Measurements from ENCODE around the gene TTF2.
"Not testable (repeated sequence)": the region's sequence is repeated elsewhere in the genome, so short reads cannot be mapped to it uniquely, and the experiment has no call there.

TTF2 gene

DNA sequence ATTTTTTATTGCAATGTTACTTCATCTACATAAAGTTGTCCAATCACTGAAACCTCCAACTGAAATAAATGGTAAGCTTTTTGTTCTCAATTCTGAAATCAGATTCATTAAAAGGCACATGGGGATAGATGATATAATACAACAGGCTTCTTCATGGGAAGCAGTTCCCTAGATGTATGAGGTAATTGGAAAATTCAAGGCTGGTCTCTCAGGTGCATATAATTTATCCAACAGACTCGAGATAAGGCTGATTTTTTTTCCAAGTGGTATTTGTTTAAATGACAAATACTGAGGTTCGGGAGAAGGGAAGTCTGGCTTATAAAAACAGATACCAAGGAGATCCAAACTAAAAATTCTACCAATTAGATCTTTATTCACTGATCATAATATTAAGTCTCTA is 47.2 kb downstream of the TTF2 start:
- H3K9ac ChIP-seq (ENCODE audit: low read length): no peak overlapping the region
- H3K9me3 ChIP-seq (ENCODE audit: control insufficient read depth, insufficient read depth, low read depth, low read length): no peaks in the 10 kb centered on the region
- no peak overlapping the region for H3K4me3 ChIP-seq (ENCODE audit: low read depth, low read length)
- H3K27me3 ChIP-seq (ENCODE audit: control insufficient read depth, insufficient read depth, low read length): no peaks in the 10 kb centered on the region
- H3K36me3 ChIP-seq (ENCODE audit: control insufficient read depth, insufficient read depth, low read length): peaks cover 84% of the 10 kb centered on the region
- H3K4me1 ChIP-seq (ENCODE audit: control insufficient read depth, insufficient read depth, low read length): peaks cover 6% of the 10 kb centered on the region
- no peak overlapping the region for H3K27ac ChIP-seq (ENCODE audit: low read depth, low read length)

- Histone ChIP-seq H3K9ac (ENCODE audit: low read length) (no peak overlapping the region), H3K27ac (ENCODE audit: low read depth, low read length) (no peak overlapping the region), H3K9me3 (ENCODE audit: control insufficient read depth, insufficient read depth, low read depth, low read length) (no peaks in the 10 kb centered on the region), H3K36me3 (ENCODE audit: control insufficient read depth, insufficient read depth, low read length) (peaks cover 85% of the 10 kb centered on the region), H3K4me1 (ENCODE audit: control insufficient read depth, insufficient read depth, low read length) (peaks cover 9% of the 10 kb centered on the region), H3K4me3 (ENCODE audit: low read depth, low read length) (no peak overlapping the region), H3K27me3 (ENCODE audit: control insufficient read depth, insufficient read depth, low read length) (no peaks in the 10 kb centered on the region)
Measured at GRCh38 chr1:117110774-117111173, 50.6 kb downstream of the TTF2 start.

GRCh38 chr1:117112047-117112717 is 52.1 kb downstream of the TTF2 start:
- Histone ChIP-seq H3K4me3 (ENCODE audit: low read depth, low read length) (no peak overlapping the region), H3K27ac (ENCODE audit: low read depth, low read length) (no peak overlapping the region; the same call in 1 of the 2 replicates), H3K36me3 (ENCODE audit: control insufficient read depth, insufficient read depth, low read length) (peaks cover 86% of the 10 kb centered on the region)

DNA sequence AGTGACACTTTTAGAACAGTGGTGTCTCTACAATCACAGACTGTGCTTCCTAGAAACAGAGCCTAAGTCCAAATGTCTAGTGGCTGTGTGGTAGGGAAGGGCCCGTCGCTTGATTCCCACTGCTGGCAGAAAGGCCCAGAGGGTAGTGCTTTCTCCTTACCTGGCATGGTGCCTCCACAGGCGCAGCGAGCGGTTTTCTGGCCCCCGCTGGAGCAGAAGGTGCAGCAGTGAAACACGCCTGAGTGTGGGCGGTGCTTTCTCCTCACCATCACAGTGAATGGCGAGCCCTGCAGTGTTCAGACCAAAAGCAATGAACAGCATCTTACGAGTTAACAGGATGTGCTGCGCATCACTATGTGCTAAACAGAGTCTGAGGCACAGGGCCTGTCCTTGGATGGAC is 53.1 kb downstream of the TTF2 start:
- no peak overlapping the region for H3K9ac ChIP-seq (ENCODE audit: low read length)
- no peak overlapping the region for H3K27ac ChIP-seq (ENCODE audit: low read depth, low read length)
- peaks cover 9% of the 10 kb centered on the region for H3K4me1 ChIP-seq (ENCODE audit: control insufficient read depth, insufficient read depth, low read length)
- no peak overlapping the region for H3K4me3 ChIP-seq (ENCODE audit: low read depth, low read length)
- peaks cover 90% of the 10 kb centered on the region for H3K36me3 ChIP-seq (ENCODE audit: control insufficient read depth, insufficient read depth, low read length)
- H3K27me3 ChIP-seq (ENCODE audit: control insufficient read depth, insufficient read depth, low read length): no peaks in the 10 kb centered on the region
- H3K9me3 ChIP-seq (ENCODE audit: control insufficient read depth, insufficient read depth, low read depth, low read length): no peaks in the 10 kb centered on the region

More at GRCh38 chr1:117112047-117112717, 52.1 kb downstream of the TTF2 start:
- Histone ChIP-seq H3K27me3 (ENCODE audit: control insufficient read depth, insufficient read depth, low read length) (no peaks in the 10 kb centered on the region), H3K4me1 (ENCODE audit: control insufficient read depth, insufficient read depth, low read length) (peaks cover 9% of the 10 kb centered on the region), H3K9ac (ENCODE audit: low read length) (no peak overlapping the region), H3K9me3 (ENCODE audit: control insufficient read depth, insufficient read depth, low read depth, low read length) (no peaks in the 10 kb centered on the region)

DNA sequence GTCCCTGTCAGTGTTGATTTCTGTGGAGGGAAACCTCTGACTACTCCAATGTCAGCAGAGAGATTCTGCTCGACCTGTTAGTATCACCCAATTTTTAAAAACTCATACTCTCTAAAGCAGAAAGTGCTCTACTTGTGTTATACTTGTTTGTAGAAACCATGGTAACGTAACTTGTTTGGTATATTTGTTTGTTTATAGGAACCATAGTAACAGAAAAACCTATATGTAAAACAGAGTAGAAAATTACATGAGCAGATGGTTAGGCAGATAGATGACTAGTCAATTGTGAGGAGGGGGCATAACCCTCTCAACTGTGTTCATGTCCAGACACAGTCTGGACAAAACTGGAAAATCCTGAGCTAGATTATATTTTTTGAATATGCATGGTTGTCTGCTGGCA is 54.8 kb downstream of the TTF2 start:
- Histone ChIP-seq H3K4me3 (ENCODE audit: low read depth, low read length) (no peak overlapping the region), H3K4me1 (ENCODE audit: control insufficient read depth, insufficient read depth, low read length) (peaks cover 9% of the 10 kb centered on the region), H3K27ac (ENCODE audit: low read depth, low read length) (no peak overlapping the region), H3K9me3 (ENCODE audit: control insufficient read depth, insufficient read depth, low read depth, low read length) (no peaks in the 10 kb centered on the region), H3K9ac (ENCODE audit: low read length) (no peak overlapping the region), H3K36me3 (ENCODE audit: control insufficient read depth, insufficient read depth, low read length) (peaks cover 77% of the 10 kb centered on the region), H3K27me3 (ENCODE audit: control insufficient read depth, insufficient read depth, low read length) (no peaks in the 10 kb centered on the region)

- Histone ChIP-seq H3K27me3 (ENCODE audit: control insufficient read depth, insufficient read depth, low read length) (no peaks in the 10 kb centered on the region), H3K9me3 (ENCODE audit: control insufficient read depth, insufficient read depth, low read depth, low read length) (no peaks in the 10 kb centered on the region), H3K27ac (ENCODE audit: low read depth, low read length) (no peak overlapping the region), H3K4me3 (ENCODE audit: low read depth, low read length) (no peak overlapping the region), H3K9ac (ENCODE audit: low read length) (no peak overlapping the region), H3K4me1 (ENCODE audit: control insufficient read depth, insufficient read depth, low read length) (peaks cover 15% of the 10 kb centered on the region), H3K36me3 (ENCODE audit: control insufficient read depth, insufficient read depth, low read length) (peaks cover 64% of the 10 kb centered on the region)
Measured at GRCh38 chr1:117116090-117116783, 56.1 kb downstream of the TTF2 start.

- H3K9ac ChIP-seq (ENCODE audit: low read length): no peak overlapping the region
- H3K27ac ChIP-seq (ENCODE audit: low read depth, low read length): no peak overlapping the region
- no peaks in the 10 kb centered on the region for H3K27me3 ChIP-seq (ENCODE audit: control insufficient read depth, insufficient read depth, low read length)
- no peak overlapping the region for H3K4me3 ChIP-seq (ENCODE audit: low read depth, low read length)
- no peaks in the 10 kb centered on the region for H3K9me3 ChIP-seq (ENCODE audit: control insufficient read depth, insufficient read depth, low read depth, low read length)
- peaks cover 15% of the 10 kb centered on the region for H3K4me1 ChIP-seq (ENCODE audit: control insufficient read depth, insufficient read depth, low read length)
- H3K36me3 ChIP-seq (ENCODE audit: control insufficient read depth, insufficient read depth, low read length): peaks cover 61% of the 10 kb centered on the region
Measured at GRCh38 chr1:117116784-117117130, 56.6 kb downstream of the TTF2 start.

GRCh38 chr1:117117697-117118096 is 57.6 kb downstream of the TTF2 start:
- Histone ChIP-seq H3K27ac (ENCODE audit: low read depth, low read length) (no peak overlapping the region), H3K4me1 (ENCODE audit: control insufficient read depth, insufficient read depth, low read length) (peaks cover 6% of the 10 kb centered on the region; the same call in 1 of the 2 replicates), H3K27me3 (ENCODE audit: control insufficient read depth, insufficient read depth, low read length) (no peaks in the 10 kb centered on the region), H3K9ac (ENCODE audit: low read length) (no peak overlapping the region), H3K9me3 (ENCODE audit: control insufficient read depth, insufficient read depth, low read depth, low read length) (no peaks in the 10 kb centered on the region), H3K36me3 (ENCODE audit: control insufficient read depth, insufficient read depth, low read length) (peaks cover 52% of the 10 kb centered on the region), H3K4me3 (ENCODE audit: low read depth, low read length) (no peak overlapping the region)

- no peak overlapping the region for H3K9ac ChIP-seq (ENCODE audit: low read length)
- H3K9me3 ChIP-seq (ENCODE audit: control insufficient read depth, insufficient read depth, low read depth, low read length): no peaks in the 10 kb centered on the region
- peaks cover 48% of the 10 kb centered on the region for H3K36me3 ChIP-seq (ENCODE audit: control insufficient read depth, insufficient read depth, low read length)
Measured at GRCh38 chr1:117118137-117118536, 58.0 kb downstream of the TTF2 start.

DNA sequence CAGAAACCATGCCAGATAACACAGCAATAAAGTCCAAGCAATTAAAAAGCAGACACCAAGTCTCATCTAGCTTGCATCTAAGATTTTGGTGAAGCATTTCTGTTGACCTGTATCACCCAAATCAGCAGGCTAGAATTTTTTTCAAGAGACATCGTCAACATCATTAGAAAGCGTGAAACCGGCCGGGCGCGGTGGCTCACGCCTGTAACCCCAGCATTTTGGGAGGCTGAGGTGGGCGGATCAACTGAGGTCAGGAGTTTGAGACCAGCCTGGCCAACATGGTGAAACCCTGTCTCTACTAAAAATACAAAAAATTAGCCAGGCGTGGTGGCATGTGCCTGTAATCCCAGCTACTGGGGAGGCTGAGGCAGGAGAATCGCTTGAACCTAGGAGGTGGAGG is 59.0 kb downstream of the TTF2 start:
- not testable (repeated sequence) for H3K9ac ChIP-seq (ENCODE audit: low read length); H3K4me3 ChIP-seq (ENCODE audit: low read depth, low read length); H3K4me1 ChIP-seq (ENCODE audit: control insufficient read depth, insufficient read depth, low read length); H3K27ac ChIP-seq (ENCODE audit: low read depth, low read length); H3K27me3 ChIP-seq (ENCODE audit: control insufficient read depth, insufficient read depth, low read length); H3K9me3 ChIP-seq (ENCODE audit: control insufficient read depth, insufficient read depth, low read depth, low read length)
- peaks cover 39% of the 10 kb centered on the region for H3K36me3 ChIP-seq (ENCODE audit: control insufficient read depth, insufficient read depth, low read length)

More at GRCh38 chr1:117118137-117118536, 58.0 kb downstream of the TTF2 start:
- Histone ChIP-seq H3K27me3 (ENCODE audit: control insufficient read depth, insufficient read depth, low read length) (no peaks in the 10 kb centered on the region), H3K4me3 (ENCODE audit: low read depth, low read length) (no peak overlapping the region), H3K4me1 (ENCODE audit: control insufficient read depth, insufficient read depth, low read length) (peaks cover 6% of the 10 kb centered on the region; the same call in 1 of the 2 replicates), H3K27ac (ENCODE audit: low read depth, low read length) (no peak overlapping the region)

GRCh38 chr1:117120774-117121588 is 60.9 kb downstream of the TTF2 start:
- peak overlapping the region; percentile 76 for H3K4me3 ChIP-seq (ENCODE audit: low read depth, low read length)
- no peaks in the 10 kb centered on the region for H3K9me3 ChIP-seq (ENCODE audit: control insufficient read depth, insufficient read depth, low read depth, low read length)
- H3K27ac ChIP-seq (ENCODE audit: low read depth, low read length): peak overlapping the region; percentile 67; the same call in 1 of the 2 replicates
- peaks cover 6% of the 10 kb centered on the region; the same call in 1 of the 2 replicates for H3K4me1 ChIP-seq (ENCODE audit: control insufficient read depth, insufficient read depth, low read length)
- H3K27me3 ChIP-seq (ENCODE audit: control insufficient read depth, insufficient read depth, low read length): no peaks in the 10 kb centered on the region
- H3K9ac ChIP-seq (ENCODE audit: low read length): peak overlapping the region; percentile 94
- H3K36me3 ChIP-seq (ENCODE audit: control insufficient read depth, insufficient read depth, low read length): peaks cover 22% of the 10 kb centered on the region

All from HUES6 (cell line).